HFFc6 (cell line): ENCODE measurements around the gene STAT1. TPM values are rescaled to one million over a fixed set of nuclear protein-coding genes. Genes with fewer than 3 reads are reported as not detected.

Experiments used
- DNase-seq: peaks from one replicate; pipeline ENCODE4 v3.0.0-alpha.2; 2018
- H3K27ac Mint-ChIP-seq: 2 replicates; pipeline ENCODE4 v1.8.0; 2020; ENCODE audit warnings: mild to moderate bottlenecking, mixed read lengths
- H3K27me3 Mint-ChIP-seq: 2 replicates; pipeline ENCODE4 v1.8.0; 2021; ENCODE audit warnings: mild to moderate bottlenecking, moderate library complexity, mixed read lengths; ENCODE audit not compliant: insufficient read depth
- H3K36me3 Mint-ChIP-seq: 2 replicates; pipeline ENCODE4 v1.8.0; 2021; ENCODE audit warnings: low read depth, mixed read lengths
- H3K4me1 Mint-ChIP-seq: 2 replicates; pipeline ENCODE4 v1.8.0; 2020; ENCODE audit warnings: low read depth, mixed read lengths
- H3K4me3 Mint-ChIP-seq: 2 replicates; pipeline ENCODE4 v1.8.0; 2020; ENCODE audit warnings: mild to moderate bottlenecking, moderate library complexity, mixed read lengths
- H3K9me3 Mint-ChIP-seq: 2 replicates; pipeline ENCODE4 v1.8.0; 2020; ENCODE audit warnings: mild to moderate bottlenecking, mixed read lengths
- total RNA-seq, 6 experiments: library from RNA; stranded (reverse); fragmentation: NEBNext Ultra II Directional; extraction: Animal tissue kit (Norgen Biotek cat#: 25700); gene quantifications; 2 replicates in 1 of 6; 3 replicates in 5 of 6; pipeline ENCODE4 v1.2.3, GENCODE V29; 2021
- TF ChIP-seq, protein P1 (sequence below): fragments of 200-600 bp; sonication (generic); IDR thresholded peaks from 2 replicates; pipeline ENCODE4 v1.5.0; 2021; ENCODE audit warnings: antibody characterized with exemption, mild to moderate bottlenecking

Gene STAT1
- total RNA-seq, 6 experiments from 2014 or later: 91.6 to 154 (median 138) TPM

GRCh38 chr2:191031256-191031655 is 17.3 kb upstream of the STAT1 start:
- no peaks in the 10 kb centered on the region for H3K27me3 Mint-ChIP-seq
- H3K9me3 Mint-ChIP-seq: no peaks in the 10 kb centered on the region
- no peak overlapping the region for H3K27ac Mint-ChIP-seq
- TF ChIP-seq, protein P1, sequence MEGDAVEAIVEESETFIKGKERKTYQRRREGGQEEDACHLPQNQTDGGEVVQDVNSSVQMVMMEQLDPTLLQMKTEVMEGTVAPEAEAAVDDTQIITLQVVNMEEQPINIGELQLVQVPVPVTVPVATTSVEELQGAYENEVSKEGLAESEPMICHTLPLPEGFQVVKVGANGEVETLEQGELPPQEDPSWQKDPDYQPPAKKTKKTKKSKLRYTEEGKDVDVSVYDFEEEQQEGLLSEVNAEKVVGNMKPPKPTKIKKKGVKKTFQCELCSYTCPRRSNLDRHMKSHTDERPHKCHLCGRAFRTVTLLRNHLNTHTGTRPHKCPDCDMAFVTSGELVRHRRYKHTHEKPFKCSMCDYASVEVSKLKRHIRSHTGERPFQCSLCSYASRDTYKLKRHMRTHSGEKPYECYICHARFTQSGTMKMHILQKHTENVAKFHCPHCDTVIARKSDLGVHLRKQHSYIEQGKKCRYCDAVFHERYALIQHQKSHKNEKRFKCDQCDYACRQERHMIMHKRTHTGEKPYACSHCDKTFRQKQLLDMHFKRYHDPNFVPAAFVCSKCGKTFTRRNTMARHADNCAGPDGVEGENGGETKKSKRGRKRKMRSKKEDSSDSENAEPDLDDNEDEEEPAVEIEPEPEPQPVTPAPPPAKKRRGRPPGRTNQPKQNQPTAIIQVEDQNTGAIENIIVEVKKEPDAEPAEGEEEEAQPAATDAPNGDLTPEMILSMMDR: no peak
- peaks cover 40% of the 10 kb centered on the region for H3K4me1 Mint-ChIP-seq
- no peak overlapping the region for H3K4me3 Mint-ChIP-seq
- H3K36me3 Mint-ChIP-seq: no peaks in the 10 kb centered on the region
- DNase-seq: no peak

DNA sequence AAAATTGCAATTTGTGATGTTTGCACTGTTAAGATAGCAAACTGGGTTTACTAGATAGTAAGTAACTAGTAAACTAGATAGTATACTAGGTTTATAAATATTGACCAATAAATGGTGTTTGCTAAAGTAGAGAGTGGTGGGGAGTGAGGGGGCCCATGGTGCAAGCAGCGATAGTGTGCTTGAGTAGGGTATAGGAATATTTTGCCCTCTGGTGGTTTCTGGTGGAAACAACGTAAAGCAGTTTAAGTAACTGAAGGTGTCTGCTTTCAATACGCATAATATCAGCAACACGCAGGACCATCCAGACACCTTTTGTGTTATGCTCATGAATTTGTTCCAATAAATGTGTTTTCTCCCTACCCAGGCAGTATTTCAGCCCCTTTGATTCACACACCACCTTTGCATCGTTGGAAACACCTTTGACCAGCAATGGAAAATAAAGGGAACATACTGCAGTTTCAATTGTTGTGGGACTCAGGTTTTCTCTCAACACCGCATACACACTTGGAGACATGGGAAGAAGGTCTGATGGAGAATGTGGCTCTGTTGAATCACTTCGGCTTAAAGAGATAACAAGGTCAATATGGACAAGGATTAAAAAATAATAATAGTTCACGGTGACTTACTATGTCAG is 16.7 kb upstream of the STAT1 start:
- H3K36me3 Mint-ChIP-seq: no peaks in the 10 kb centered on the region
- H3K4me1 Mint-ChIP-seq: peaks cover 42% of the 10 kb centered on the region

DNA sequence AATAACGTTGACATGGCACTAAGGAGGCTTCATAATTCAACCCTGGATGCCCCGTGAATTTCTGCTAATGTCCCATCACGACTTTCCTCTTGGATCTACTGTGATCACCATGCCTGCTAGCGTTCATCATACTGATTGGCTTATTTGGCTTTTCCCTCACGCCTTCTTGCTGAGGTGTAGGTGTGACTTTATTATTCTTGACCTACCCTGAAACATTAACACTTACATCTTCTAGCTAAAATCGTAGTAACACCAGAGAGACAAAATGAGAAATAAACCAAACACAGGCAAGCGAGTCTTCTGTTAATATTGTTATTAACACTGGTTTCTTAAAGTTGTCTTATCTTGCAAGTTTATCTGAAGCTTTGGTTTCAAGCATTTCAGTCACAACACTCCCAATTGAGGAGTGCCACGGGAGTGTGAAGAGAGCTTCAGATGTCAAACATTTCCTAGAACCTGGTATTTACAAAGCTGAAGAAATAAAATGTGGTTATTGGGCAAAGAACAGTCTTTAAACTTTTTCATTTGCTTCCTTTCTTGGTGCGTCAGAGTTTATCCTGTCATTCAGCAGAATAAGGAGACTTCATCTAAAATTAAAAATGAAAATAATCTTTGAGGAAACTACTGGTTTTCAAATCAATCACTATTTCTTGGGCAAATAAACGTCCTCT is 15.4 kb upstream of the STAT1 start:
- Mint-ChIP-seq H3K4me3 (no peak overlapping the region), H3K27ac (no peak overlapping the region), H3K36me3 (no peaks in the 10 kb centered on the region), H3K27me3 (no peaks in the 10 kb centered on the region), H3K9me3 (no peaks in the 10 kb centered on the region), H3K4me1 (peaks cover 37% of the 10 kb centered on the region)
- DNase-seq: no peak
- TF ChIP-seq, protein P1: no peak

More for the DNA sequence above, 16.7 kb upstream of the STAT1 start:
- no peaks in the 10 kb centered on the region for H3K9me3 Mint-ChIP-seq
- H3K4me3 Mint-ChIP-seq: no peak overlapping the region
- no peak overlapping the region for H3K27ac Mint-ChIP-seq
- H3K27me3 Mint-ChIP-seq: no peaks in the 10 kb centered on the region
- no peak for DNase-seq
- TF ChIP-seq, protein P1: peak; percentile 78

DNA sequence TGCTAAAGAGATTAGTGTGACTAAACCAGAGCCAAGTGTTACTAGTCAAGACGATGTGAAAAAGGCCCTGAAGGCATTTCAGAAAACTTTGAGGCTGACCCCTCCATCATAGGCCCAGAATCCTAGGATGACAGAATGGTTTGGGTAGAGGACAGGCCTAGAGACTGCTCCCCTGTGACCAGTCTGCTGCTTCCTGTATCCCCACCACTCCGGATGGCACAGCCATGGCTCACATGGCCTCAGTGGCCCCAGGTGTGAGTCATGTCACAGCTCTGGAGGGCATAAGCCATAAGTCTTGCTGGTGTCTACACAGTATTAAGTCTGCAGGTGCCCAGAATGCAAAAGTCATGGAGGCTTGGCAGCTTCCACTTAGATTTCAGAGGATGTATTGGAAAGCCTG is 12.4 kb upstream of the STAT1 start:
- no peak overlapping the region for H3K27ac Mint-ChIP-seq
- TF ChIP-seq, protein P1: no peak
- no peak overlapping the region for H3K4me3 Mint-ChIP-seq
- DNase-seq: no peak
- peaks cover 18% of the 10 kb centered on the region for H3K4me1 Mint-ChIP-seq
- no peaks in the 10 kb centered on the region for H3K9me3 Mint-ChIP-seq
- no peaks in the 10 kb centered on the region for H3K27me3 Mint-ChIP-seq
- H3K36me3 Mint-ChIP-seq: no peaks in the 10 kb centered on the region

DNA sequence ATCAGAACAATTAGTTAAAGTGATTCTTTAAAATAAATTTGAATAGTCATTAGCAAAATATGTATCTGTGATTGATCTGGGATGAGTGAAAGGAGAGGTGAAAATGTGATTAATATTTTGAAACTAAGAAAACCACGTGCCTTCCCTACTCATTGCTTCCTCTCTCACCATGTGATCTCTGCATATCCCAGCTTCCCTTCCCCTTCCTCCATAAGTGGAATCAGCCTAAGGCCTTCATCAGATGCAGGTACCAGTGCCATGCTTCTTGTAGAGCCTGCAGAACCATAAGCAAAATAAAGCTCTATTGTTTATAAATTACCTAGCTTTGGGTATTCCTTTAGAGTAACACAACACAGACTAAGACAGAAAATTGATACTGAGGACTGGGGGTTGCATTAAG is 11.2 kb upstream of the STAT1 start:
- Mint-ChIP-seq H3K9me3 (no peaks in the 10 kb centered on the region), H3K27me3 (no peaks in the 10 kb centered on the region), H3K4me3 (no peak overlapping the region), H3K36me3 (no peaks in the 10 kb centered on the region), H3K4me1 (peaks cover 9% of the 10 kb centered on the region), H3K27ac (no peak overlapping the region)
- TF ChIP-seq, protein P1: no peak
- no peak for DNase-seq
